ENCODE results near the gene CD209. TPM values are rescaled to one million over a fixed set of nuclear protein-coding genes. Genes with fewer than 3 reads are reported as not detected.

The CD209 gene
- polyA plus RNA-seq, 1 donor from 2014 or later = not detected

DNA sequence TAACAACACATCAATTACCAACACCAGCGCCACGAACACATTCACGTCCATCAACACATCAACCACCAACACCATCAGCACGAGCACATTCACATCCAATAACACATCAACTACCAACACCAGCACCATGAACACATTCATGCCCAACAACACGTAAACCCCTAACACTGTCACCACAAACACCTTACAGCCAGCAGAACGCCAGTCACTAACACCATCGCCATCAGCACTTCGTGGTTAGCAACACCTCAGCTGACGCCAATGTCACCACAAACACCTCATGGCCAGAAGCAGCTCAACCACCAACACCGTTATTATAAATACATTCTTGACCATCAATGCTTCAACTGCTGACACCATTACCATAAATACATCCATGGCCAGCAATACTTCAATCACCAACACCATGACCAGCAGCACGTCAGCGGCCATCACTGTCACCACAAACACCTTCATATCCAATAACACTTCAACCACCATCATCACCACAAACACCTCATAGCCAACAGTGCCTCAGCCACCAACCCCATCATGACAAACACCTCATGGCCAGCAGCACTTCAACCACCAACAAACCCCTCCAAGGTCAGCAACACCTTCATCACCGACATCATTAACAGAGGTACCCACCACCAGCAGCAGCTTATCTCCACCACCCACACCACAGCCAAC, 54.8 kb downstream of the CD209 start:
- no peak overlapping the region for H3K27ac ChIP-seq (ENCODE audit: low read length)
- no peaks in the 10 kb centered on the region for H3K27me3 ChIP-seq (ENCODE audit: insufficient read depth, low read depth, low read length)
- H3K4me2 ChIP-seq (ENCODE audit: low read length) = no peak overlapping the region
- no peak overlapping the region for H3K9ac ChIP-seq (ENCODE audit: low read length)
- no peaks in the 10 kb centered on the region for H3K36me3 ChIP-seq (ENCODE audit: insufficient read depth, low read length)
- H3K4me3 ChIP-seq (ENCODE audit: low read length) = no peak overlapping the region
- H3K9me3 ChIP-seq (ENCODE audit: low read length) = no peaks in the 10 kb centered on the region
- no peaks in the 10 kb centered on the region for H3K9me2 ChIP-seq (ENCODE audit: insufficient read depth, low read length)
- no peaks in the 10 kb centered on the region for H3F3A ChIP-seq (ENCODE audit: insufficient read depth, low read length, poor library complexity, severe bottlenecking)
- no peak for TF ChIP-seq SMC3 (conservative IDR thresholded peaks at IDR 0.05; ENCODE audit: poor library complexity)
- no peak for TF ChIP-seq EZH2 (IDR thresholded peaks at IDR 0.05; ENCODE audit: borderline replicate concordance, insufficient read depth, low read length, poor library complexity, severe bottlenecking)
- no peak for TF ChIP-seq RAD21 (conservative IDR thresholded peaks at IDR 0.05)
- no peak for TF ChIP-seq TAF1 (IDR thresholded peaks at IDR 0.05; ENCODE audit: low read depth)
- TF ChIP-seq POLR2AphosphoS5 (IDR thresholded peaks at IDR 0.05) = no peak
- TF ChIP-seq, protein P1, sequence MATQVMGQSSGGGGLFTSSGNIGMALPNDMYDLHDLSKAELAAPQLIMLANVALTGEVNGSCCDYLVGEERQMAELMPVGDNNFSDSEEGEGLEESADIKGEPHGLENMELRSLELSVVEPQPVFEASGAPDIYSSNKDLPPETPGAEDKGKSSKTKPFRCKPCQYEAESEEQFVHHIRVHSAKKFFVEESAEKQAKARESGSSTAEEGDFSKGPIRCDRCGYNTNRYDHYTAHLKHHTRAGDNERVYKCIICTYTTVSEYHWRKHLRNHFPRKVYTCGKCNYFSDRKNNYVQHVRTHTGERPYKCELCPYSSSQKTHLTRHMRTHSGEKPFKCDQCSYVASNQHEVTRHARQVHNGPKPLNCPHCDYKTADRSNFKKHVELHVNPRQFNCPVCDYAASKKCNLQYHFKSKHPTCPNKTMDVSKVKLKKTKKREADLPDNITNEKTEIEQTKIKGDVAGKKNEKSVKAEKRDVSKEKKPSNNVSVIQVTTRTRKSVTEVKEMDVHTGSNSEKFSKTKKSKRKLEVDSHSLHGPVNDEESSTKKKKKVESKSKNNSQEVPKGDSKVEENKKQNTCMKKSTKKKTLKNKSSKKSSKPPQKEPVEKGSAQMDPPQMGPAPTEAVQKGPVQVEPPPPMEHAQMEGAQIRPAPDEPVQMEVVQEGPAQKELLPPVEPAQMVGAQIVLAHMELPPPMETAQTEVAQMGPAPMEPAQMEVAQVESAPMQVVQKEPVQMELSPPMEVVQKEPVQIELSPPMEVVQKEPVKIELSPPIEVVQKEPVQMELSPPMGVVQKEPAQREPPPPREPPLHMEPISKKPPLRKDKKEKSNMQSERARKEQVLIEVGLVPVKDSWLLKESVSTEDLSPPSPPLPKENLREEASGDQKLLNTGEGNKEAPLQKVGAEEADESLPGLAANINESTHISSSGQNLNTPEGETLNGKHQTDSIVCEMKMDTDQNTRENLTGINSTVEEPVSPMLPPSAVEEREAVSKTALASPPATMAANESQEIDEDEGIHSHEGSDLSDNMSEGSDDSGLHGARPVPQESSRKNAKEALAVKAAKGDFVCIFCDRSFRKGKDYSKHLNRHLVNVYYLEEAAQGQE (IDR thresholded peaks at IDR 0.05; ENCODE audit: borderline replicate concordance) = no peak
- TF ChIP-seq MXI1 (conservative IDR thresholded peaks at IDR 0.05; ENCODE audit: poor library complexity, severe bottlenecking) = no peak
- TF ChIP-seq, protein P2, sequence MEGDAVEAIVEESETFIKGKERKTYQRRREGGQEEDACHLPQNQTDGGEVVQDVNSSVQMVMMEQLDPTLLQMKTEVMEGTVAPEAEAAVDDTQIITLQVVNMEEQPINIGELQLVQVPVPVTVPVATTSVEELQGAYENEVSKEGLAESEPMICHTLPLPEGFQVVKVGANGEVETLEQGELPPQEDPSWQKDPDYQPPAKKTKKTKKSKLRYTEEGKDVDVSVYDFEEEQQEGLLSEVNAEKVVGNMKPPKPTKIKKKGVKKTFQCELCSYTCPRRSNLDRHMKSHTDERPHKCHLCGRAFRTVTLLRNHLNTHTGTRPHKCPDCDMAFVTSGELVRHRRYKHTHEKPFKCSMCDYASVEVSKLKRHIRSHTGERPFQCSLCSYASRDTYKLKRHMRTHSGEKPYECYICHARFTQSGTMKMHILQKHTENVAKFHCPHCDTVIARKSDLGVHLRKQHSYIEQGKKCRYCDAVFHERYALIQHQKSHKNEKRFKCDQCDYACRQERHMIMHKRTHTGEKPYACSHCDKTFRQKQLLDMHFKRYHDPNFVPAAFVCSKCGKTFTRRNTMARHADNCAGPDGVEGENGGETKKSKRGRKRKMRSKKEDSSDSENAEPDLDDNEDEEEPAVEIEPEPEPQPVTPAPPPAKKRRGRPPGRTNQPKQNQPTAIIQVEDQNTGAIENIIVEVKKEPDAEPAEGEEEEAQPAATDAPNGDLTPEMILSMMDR (IDR thresholded peaks at IDR 0.05; ENCODE audit: poor library complexity, severe bottlenecking) = no peak
- no peaks in the 10 kb centered on the region for H4K20me1 ChIP-seq (ENCODE audit: insufficient read depth)
- no peak overlapping the region for H2AFZ ChIP-seq (ENCODE audit: low read depth, low read length)
- H3K79me2 ChIP-seq (replicated peaks; ENCODE audit: insufficient read depth, low read length) = no peaks in the 10 kb centered on the region

DNA sequence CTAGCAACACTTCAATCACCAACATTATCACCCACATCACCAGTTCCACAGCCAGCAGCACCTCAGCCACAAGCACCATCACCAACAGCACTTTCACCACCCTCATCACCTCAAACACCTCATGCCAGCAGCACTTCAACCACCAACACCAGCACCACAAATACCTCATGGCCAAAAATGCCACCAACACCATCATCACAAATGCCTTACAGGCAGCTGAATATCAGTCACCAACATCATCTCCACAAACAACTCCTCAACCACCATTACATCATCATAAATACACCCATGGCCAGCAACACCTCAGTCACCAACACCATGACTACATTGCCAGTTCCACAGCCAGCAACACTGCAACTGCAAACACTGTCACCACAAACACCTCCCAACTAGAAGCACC, 55.8 kb downstream of the CD209 start:
- H3K9me2 ChIP-seq (ENCODE audit: insufficient read depth, low read length) = no peaks in the 10 kb centered on the region
- no peak overlapping the region for H3K4me3 ChIP-seq (ENCODE audit: low read length)
- H3K27me3 ChIP-seq (ENCODE audit: insufficient read depth, low read depth, low read length) = no peaks in the 10 kb centered on the region
- no peaks in the 10 kb centered on the region for H3K9me3 ChIP-seq (ENCODE audit: low read length)
- TF ChIP-seq TAF1 (IDR thresholded peaks at IDR 0.05; ENCODE audit: low read depth) (no peak), SMC3 (conservative IDR thresholded peaks at IDR 0.05; ENCODE audit: poor library complexity) (no peak), MXI1 (conservative IDR thresholded peaks at IDR 0.05; ENCODE audit: poor library complexity, severe bottlenecking) (no peak), EZH2 (IDR thresholded peaks at IDR 0.05; ENCODE audit: borderline replicate concordance, insufficient read depth, low read length, poor library complexity, severe bottlenecking) (no peak), POLR2AphosphoS5 (IDR thresholded peaks at IDR 0.05) (no peak), EP300 (conservative IDR thresholded peaks at IDR 0.05; ENCODE audit: poor library complexity, severe bottlenecking) (no peak), RAD21 (conservative IDR thresholded peaks at IDR 0.05) (no peak)
- TF ChIP-seq, protein P1 (IDR thresholded peaks at IDR 0.05; ENCODE audit: borderline replicate concordance) = no peak
- TF ChIP-seq, protein P2 (IDR thresholded peaks at IDR 0.05; ENCODE audit: poor library complexity, severe bottlenecking) = no peak
- H3F3A ChIP-seq (ENCODE audit: insufficient read depth, low read length, poor library complexity, severe bottlenecking) = no peaks in the 10 kb centered on the region
- H3K9ac ChIP-seq (ENCODE audit: low read length) = no peak overlapping the region
- no peak overlapping the region for H3K27ac ChIP-seq (ENCODE audit: low read length)
- no peak overlapping the region for H2AFZ ChIP-seq (ENCODE audit: low read depth, low read length)
- H3K79me2 ChIP-seq (replicated peaks; ENCODE audit: insufficient read depth, low read length) = no peaks in the 10 kb centered on the region
- no peak overlapping the region for H3K4me2 ChIP-seq (ENCODE audit: low read length)
- H4K20me1 ChIP-seq (ENCODE audit: insufficient read depth) = no peaks in the 10 kb centered on the region
- H3K36me3 ChIP-seq (ENCODE audit: insufficient read depth, low read length) = no peaks in the 10 kb centered on the region
